A549 (cell line): ENCODE results near the gene CD300A.

Experiments used
- CEBPB ChIP-seq, 2 experiments: fragments of >200 bp in 1 of 2; sonication (Bioruptor Twin) in 1 of 2; formaldehyde crosslinking in 1 of 2; IDR thresholded peaks; 2 replicates each; pipeline ENCODE4 v1.6.1; 2012 to 2016
- EHF ChIP-seq: fragments of 250-450 bp; sonication (Bioruptor Pico); IDR thresholded peaks from 2 replicates; pipeline ENCODE4 v1.5.0; 2020; ENCODE audit warnings: mild to moderate bottlenecking
- MAZ ChIP-seq: fragments of 150-350 bp; IDR thresholded peaks from 2 replicates; pipeline ENCODE4 v1.6.1; 2014; ENCODE audit warnings: antibody characterized with exemption, low read depth, low read length, borderline replicate concordance
- NFE2L2 ChIP-seq: fragments of 150-350 bp; conservative IDR thresholded peaks from 2 replicates; pipeline ENCODE4 v1.6.1; 2014; ENCODE audit warnings: low read length
- RARB ChIP-seq: fragments of 250-450 bp; sonication (Bioruptor Pico); IDR thresholded peaks from 2 replicates; pipeline ENCODE4 v1.8.0; 2021; ENCODE audit warnings: mild to moderate bottlenecking, moderate library complexity
- RNF2 ChIP-seq: fragments of 200-600 bp; sonication (generic); IDR thresholded peaks from 2 replicates; pipeline ENCODE4 v1.6.1; 2016; ENCODE audit warnings: low read depth, mild to moderate bottlenecking, antibody characterized with exemption, moderate library complexity, borderline replicate concordance
- TF ChIP-seq, protein P1 (sequence below): fragments of >200 bp; sonication (Bioruptor Twin); formaldehyde crosslinking; IDR thresholded peaks from 3 replicates; pipeline ENCODE4 v1.5.1; 2016
- TF ChIP-seq, protein P2 (sequence below): IDR thresholded peaks from 2 replicates; pipeline ENCODE4 v1.6.1; 2012

DNA sequence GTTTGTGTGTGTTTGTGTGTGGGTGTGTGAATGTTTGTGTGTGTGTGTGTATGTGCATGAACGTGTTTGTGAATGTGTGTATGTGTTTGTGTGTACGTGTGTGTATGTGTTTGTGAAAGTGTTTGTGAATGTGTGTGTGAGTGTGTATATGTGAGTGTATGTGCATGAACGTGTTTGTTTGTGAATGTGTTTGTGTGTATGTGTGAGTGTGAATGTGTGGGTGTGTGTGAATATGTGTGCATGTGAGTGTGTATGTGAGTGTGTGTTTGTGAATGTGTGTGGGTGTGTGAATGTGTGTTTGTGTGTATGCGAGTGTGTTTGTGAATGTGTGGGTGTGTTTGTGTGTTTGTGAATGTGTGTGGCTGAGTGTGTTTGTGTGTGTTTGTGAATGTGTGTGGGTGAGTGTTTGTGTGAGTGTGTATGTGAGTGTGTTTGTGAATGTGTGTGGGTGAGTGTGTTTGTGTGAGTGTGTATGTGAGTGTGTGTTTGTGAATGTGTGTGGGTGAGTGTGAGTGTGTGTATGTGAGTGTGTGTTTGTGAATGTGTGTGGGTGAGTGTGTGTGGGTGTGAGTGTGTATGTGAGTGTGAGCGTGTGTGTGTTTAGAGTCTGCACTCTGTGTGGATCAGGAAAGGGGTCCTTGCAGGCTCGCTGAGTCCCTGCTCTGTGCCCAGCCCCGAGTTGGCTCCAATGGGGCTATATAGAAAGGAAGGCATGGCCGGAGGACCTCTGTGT, 890 bp upstream of the CD300A start:
- TF ChIP-seq, protein P1, sequence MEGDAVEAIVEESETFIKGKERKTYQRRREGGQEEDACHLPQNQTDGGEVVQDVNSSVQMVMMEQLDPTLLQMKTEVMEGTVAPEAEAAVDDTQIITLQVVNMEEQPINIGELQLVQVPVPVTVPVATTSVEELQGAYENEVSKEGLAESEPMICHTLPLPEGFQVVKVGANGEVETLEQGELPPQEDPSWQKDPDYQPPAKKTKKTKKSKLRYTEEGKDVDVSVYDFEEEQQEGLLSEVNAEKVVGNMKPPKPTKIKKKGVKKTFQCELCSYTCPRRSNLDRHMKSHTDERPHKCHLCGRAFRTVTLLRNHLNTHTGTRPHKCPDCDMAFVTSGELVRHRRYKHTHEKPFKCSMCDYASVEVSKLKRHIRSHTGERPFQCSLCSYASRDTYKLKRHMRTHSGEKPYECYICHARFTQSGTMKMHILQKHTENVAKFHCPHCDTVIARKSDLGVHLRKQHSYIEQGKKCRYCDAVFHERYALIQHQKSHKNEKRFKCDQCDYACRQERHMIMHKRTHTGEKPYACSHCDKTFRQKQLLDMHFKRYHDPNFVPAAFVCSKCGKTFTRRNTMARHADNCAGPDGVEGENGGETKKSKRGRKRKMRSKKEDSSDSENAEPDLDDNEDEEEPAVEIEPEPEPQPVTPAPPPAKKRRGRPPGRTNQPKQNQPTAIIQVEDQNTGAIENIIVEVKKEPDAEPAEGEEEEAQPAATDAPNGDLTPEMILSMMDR: no peak
- TF ChIP-seq, protein P2, sequence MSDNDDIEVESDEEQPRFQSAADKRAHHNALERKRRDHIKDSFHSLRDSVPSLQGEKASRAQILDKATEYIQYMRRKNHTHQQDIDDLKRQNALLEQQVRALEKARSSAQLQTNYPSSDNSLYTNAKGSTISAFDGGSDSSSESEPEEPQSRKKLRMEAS: no peak
- TF ChIP-seq NFE2L2 (no peak), MAZ (no peak), RARB (CRISPR knock-in tag) (no peak), RNF2 (no peak), CEBPB (IDR thresholded peaks at IDR 0.05) (no peak), EHF (no peak)
